ENCODE data around the gene UBE2G1. TPM values are rescaled to one million over a fixed set of nuclear protein-coding genes. Genes with fewer than 3 reads are reported as not detected.

UBE2G1 gene
- total RNA-seq, 1 donor from 2014 or later = 87.8 TPM

GRCh38 chr17:4407216-4407615 lies 40.7 kb upstream of the UBE2G1 start:
- peaks cover 2% of the 10 kb centered on the region for H3K4me1 Mint-ChIP-seq (ENCODE audit: low read depth)
- TF ChIP-seq, protein P1, sequence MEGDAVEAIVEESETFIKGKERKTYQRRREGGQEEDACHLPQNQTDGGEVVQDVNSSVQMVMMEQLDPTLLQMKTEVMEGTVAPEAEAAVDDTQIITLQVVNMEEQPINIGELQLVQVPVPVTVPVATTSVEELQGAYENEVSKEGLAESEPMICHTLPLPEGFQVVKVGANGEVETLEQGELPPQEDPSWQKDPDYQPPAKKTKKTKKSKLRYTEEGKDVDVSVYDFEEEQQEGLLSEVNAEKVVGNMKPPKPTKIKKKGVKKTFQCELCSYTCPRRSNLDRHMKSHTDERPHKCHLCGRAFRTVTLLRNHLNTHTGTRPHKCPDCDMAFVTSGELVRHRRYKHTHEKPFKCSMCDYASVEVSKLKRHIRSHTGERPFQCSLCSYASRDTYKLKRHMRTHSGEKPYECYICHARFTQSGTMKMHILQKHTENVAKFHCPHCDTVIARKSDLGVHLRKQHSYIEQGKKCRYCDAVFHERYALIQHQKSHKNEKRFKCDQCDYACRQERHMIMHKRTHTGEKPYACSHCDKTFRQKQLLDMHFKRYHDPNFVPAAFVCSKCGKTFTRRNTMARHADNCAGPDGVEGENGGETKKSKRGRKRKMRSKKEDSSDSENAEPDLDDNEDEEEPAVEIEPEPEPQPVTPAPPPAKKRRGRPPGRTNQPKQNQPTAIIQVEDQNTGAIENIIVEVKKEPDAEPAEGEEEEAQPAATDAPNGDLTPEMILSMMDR (IDR thresholded peaks at IDR 0.05; ENCODE audit: unreplicated experiment) = no peak
- no peak overlapping the region for H3K27ac Mint-ChIP-seq
- no peak for DNase-seq (ENCODE audit: low spot score, unreplicated experiment)
- H3K9me3 Mint-ChIP-seq (ENCODE audit: low read depth) = no peaks in the 10 kb centered on the region
- no peaks in the 10 kb centered on the region for H3K27me3 Mint-ChIP-seq
- H3K4me3 Mint-ChIP-seq (ENCODE audit: low read depth) = no peak overlapping the region
- H3K36me3 Mint-ChIP-seq (ENCODE audit: insufficient read depth) = no peaks in the 10 kb centered on the region

- Mint-ChIP-seq H3K36me3 (ENCODE audit: insufficient read depth) (no peaks in the 10 kb centered on the region), H3K27me3 (no peaks in the 10 kb centered on the region), H3K4me3 (ENCODE audit: low read depth) (no peak overlapping the region), H3K9me3 (ENCODE audit: low read depth) (no peaks in the 10 kb centered on the region), H3K4me1 (ENCODE audit: low read depth) (peaks cover 2% of the 10 kb centered on the region), H3K27ac (no peak overlapping the region)
- TF ChIP-seq, protein P1 (IDR thresholded peaks at IDR 0.05; ENCODE audit: unreplicated experiment) = no peak
- no peak for DNase-seq (ENCODE audit: low spot score, unreplicated experiment)
Observed at GRCh38 chr17:4406386-4406785, 39.9 kb upstream of the UBE2G1 start.

DNA sequence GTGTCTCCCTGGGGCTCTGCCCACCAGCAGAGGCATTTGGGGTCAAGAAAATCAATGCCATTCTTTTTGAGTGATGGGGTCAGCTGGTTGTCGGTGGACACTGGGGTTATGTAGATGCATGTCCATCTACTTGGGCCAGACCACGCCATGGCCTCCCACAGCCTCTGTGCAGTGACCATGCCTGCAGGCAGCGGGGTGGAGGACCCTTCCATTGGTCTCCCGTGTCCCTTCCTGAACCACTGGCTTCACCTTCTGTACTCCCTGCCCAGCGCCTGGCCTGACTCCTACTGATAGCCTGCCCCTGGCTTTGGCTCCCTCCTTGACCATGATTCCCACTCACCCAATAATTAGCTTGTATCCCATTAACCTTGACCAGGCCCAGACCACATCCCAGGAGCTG lies 39.2 kb upstream of the UBE2G1 start:
- TF ChIP-seq, protein P1 (IDR thresholded peaks at IDR 0.05; ENCODE audit: unreplicated experiment) = no peak
- no peak overlapping the region for H3K27ac Mint-ChIP-seq
- H3K27me3 Mint-ChIP-seq = no peaks in the 10 kb centered on the region
- no peaks in the 10 kb centered on the region for H3K36me3 Mint-ChIP-seq (ENCODE audit: insufficient read depth)
- DNase-seq (ENCODE audit: low spot score, unreplicated experiment) = no peak
- H3K9me3 Mint-ChIP-seq (ENCODE audit: low read depth) = no peaks in the 10 kb centered on the region
- H3K4me1 Mint-ChIP-seq (ENCODE audit: low read depth) = peaks cover 2% of the 10 kb centered on the region
- H3K4me3 Mint-ChIP-seq (ENCODE audit: low read depth) = no peak overlapping the region

- no peak for DNase-seq (ENCODE audit: low spot score, unreplicated experiment)
- TF ChIP-seq, protein P1 (IDR thresholded peaks at IDR 0.05; ENCODE audit: unreplicated experiment) = no peak
- Mint-ChIP-seq H3K9me3 (ENCODE audit: low read depth) (no peaks in the 10 kb centered on the region), H3K36me3 (ENCODE audit: insufficient read depth) (no peaks in the 10 kb centered on the region), H3K27me3 (no peaks in the 10 kb centered on the region), H3K4me1 (ENCODE audit: low read depth) (peaks cover 2% of the 10 kb centered on the region), H3K27ac (peak overlapping the region; percentile 83), H3K4me3 (ENCODE audit: low read depth) (no peak overlapping the region)
Observed at GRCh38 chr17:4405038-4405669, 38.7 kb upstream of the UBE2G1 start.

- Mint-ChIP-seq H3K27ac (no peak overlapping the region), H3K4me1 (ENCODE audit: low read depth) (no peaks in the 10 kb centered on the region), H3K9me3 (ENCODE audit: low read depth) (no peaks in the 10 kb centered on the region)
Observed at GRCh38 chr17:4397840-4398239, 31.4 kb upstream of the UBE2G1 start.

More at GRCh38 chr17:4397840-4398239, 31.4 kb upstream of the UBE2G1 start:
- no peak for DNase-seq (ENCODE audit: low spot score, unreplicated experiment)
- H3K4me3 Mint-ChIP-seq (ENCODE audit: low read depth) = no peak overlapping the region
- peaks cover 7% of the 10 kb centered on the region for H3K27me3 Mint-ChIP-seq
- TF ChIP-seq, protein P1 (IDR thresholded peaks at IDR 0.05; ENCODE audit: unreplicated experiment) = no peak
- H3K36me3 Mint-ChIP-seq (ENCODE audit: insufficient read depth) = no peaks in the 10 kb centered on the region
